Measurements from ENCODE around the gene CANX. TPM values are rescaled to one million over a fixed set of nuclear protein-coding genes. Genes with fewer than 3 reads are reported as not detected.

Gene CANX
- total RNA-seq, 1 experiment from 2014 or later = 224 TPM

- H3K79me2 ChIP-seq (ENCODE audit: low read length) = peaks cover 90% of the 10 kb centered on the region
- no peak overlapping the region for H3K4me3 ChIP-seq (ENCODE audit: low read length)
- no peak overlapping the region for H3K9ac ChIP-seq (ENCODE audit: low read length)
- H3K27me3 ChIP-seq (ENCODE audit: low read length) = no peaks in the 10 kb centered on the region
- no peaks in the 10 kb centered on the region for H3K36me3 ChIP-seq (ENCODE audit: insufficient read depth, low read length)
- no peak for DNase-seq
- H3K4me1 ChIP-seq (ENCODE audit: low read length) = peaks cover 15% of the 10 kb centered on the region
- no peak overlapping the region for H3K4me2 ChIP-seq (ENCODE audit: low read depth, low read length, poor library complexity, severe bottlenecking)
- no peak overlapping the region for H3K27ac ChIP-seq (ENCODE audit: low read length)
- H2AFZ ChIP-seq (ENCODE audit: low read length) = no peak overlapping the region
- H3K9me2 ChIP-seq (replicated peaks; ENCODE audit: insufficient read depth, low read length) = no peaks in the 10 kb centered on the region
- H4K20me1 ChIP-seq (ENCODE audit: insufficient read depth, low read depth, low read length) = 0 out of 2 replicates have a peak, but pooled peaks cover 17% of the 10 kb centered on the region
- H3K9me3 ChIP-seq (ENCODE audit: low read length) = no peaks in the 10 kb centered on the region
Observed at GRCh38 chr5:179753971-179754370, 55.2 kb downstream of the CANX start.

- H3K9me2 ChIP-seq (replicated peaks; ENCODE audit: insufficient read depth, low read length) = no peaks in the 10 kb centered on the region
- no peak for DNase-seq
- peaks cover 25% of the 10 kb centered on the region for H3K4me1 ChIP-seq (ENCODE audit: low read length)
- H3K4me2 ChIP-seq (ENCODE audit: low read depth, low read length, poor library complexity, severe bottlenecking) = no peak overlapping the region
- H3K27ac ChIP-seq (ENCODE audit: low read length) = no peak overlapping the region
- H3K4me3 ChIP-seq (ENCODE audit: low read length) = no peak overlapping the region
- no peak overlapping the region for H2AFZ ChIP-seq (ENCODE audit: low read length)
- H3K9ac ChIP-seq (ENCODE audit: low read length) = no peak overlapping the region
- H3K36me3 ChIP-seq (ENCODE audit: insufficient read depth, low read length) = no peaks in the 10 kb centered on the region
- no peaks in the 10 kb centered on the region for H3K27me3 ChIP-seq (ENCODE audit: low read length)
- no peaks in the 10 kb centered on the region for H3K9me3 ChIP-seq (ENCODE audit: low read length)
- H3K79me2 ChIP-seq (ENCODE audit: low read length) = peaks cover 90% of the 10 kb centered on the region
- H4K20me1 ChIP-seq (ENCODE audit: insufficient read depth, low read depth, low read length) = 0 out of 2 replicates have a peak, but pooled peaks cover 17% of the 10 kb centered on the region
Observed at GRCh38 chr5:179755022-179755421, 56.3 kb downstream of the CANX start.

GRCh38 chr5:179758955-179759354, 60.2 kb downstream of the CANX start:
- Histone ChIP-seq H3K9me3 (ENCODE audit: low read length) (no peaks in the 10 kb centered on the region), H4K20me1 (ENCODE audit: insufficient read depth, low read depth, low read length) (peaks cover 20% of the 10 kb centered on the region)
- no peak for DNase-seq

GRCh38 chr5:179759581-179760551, 61.1 kb downstream of the CANX start:
- Histone ChIP-seq H3K4me1 (ENCODE audit: low read length) (peaks cover 39% of the 10 kb centered on the region), H3K9me3 (ENCODE audit: low read length) (no peaks in the 10 kb centered on the region), H2AFZ (ENCODE audit: low read length) (no peak overlapping the region), H3K36me3 (ENCODE audit: insufficient read depth, low read length) (no peaks in the 10 kb centered on the region), H3K9me2 (replicated peaks; ENCODE audit: insufficient read depth, low read length) (no peaks in the 10 kb centered on the region), H3K4me2 (ENCODE audit: low read depth, low read length, poor library complexity, severe bottlenecking) (no peak overlapping the region), H3K79me2 (ENCODE audit: low read length) (peaks cover 86% of the 10 kb centered on the region), H3K9ac (ENCODE audit: low read length) (no peak overlapping the region), H3K27ac (ENCODE audit: low read length) (0 out of 2 replicates have a peak overlapping the region, but pooled peaks have one; percentile 23), H3K27me3 (ENCODE audit: low read length) (no peaks in the 10 kb centered on the region), H3K4me3 (ENCODE audit: low read length) (no peak overlapping the region), H4K20me1 (ENCODE audit: insufficient read depth, low read depth, low read length) (peaks cover 21% of the 10 kb centered on the region)
- DNase-seq = no peak

More at GRCh38 chr5:179758955-179759354, 60.2 kb downstream of the CANX start:
- no peak overlapping the region for H3K4me2 ChIP-seq (ENCODE audit: low read depth, low read length, poor library complexity, severe bottlenecking)
- H2AFZ ChIP-seq (ENCODE audit: low read length) = no peak overlapping the region
- no peak overlapping the region for H3K4me3 ChIP-seq (ENCODE audit: low read length)
- no peaks in the 10 kb centered on the region for H3K27me3 ChIP-seq (ENCODE audit: low read length)
- peaks cover 91% of the 10 kb centered on the region for H3K79me2 ChIP-seq (ENCODE audit: low read length)
- no peaks in the 10 kb centered on the region for H3K9me2 ChIP-seq (replicated peaks; ENCODE audit: insufficient read depth, low read length)
- no peaks in the 10 kb centered on the region for H3K36me3 ChIP-seq (ENCODE audit: insufficient read depth, low read length)
- no peak overlapping the region for H3K27ac ChIP-seq (ENCODE audit: low read length)
- H3K4me1 ChIP-seq (ENCODE audit: low read length) = peaks cover 48% of the 10 kb centered on the region
- no peak overlapping the region for H3K9ac ChIP-seq (ENCODE audit: low read length)

GRCh38 chr5:179762079-179762780, 63.5 kb downstream of the CANX start:
- peak; percentile 83 for DNase-seq
- Histone ChIP-seq H3K9me2 (replicated peaks; ENCODE audit: insufficient read depth, low read length) (no peaks in the 10 kb centered on the region), H3K9me3 (ENCODE audit: low read length) (no peaks in the 10 kb centered on the region), H3K27me3 (ENCODE audit: low read length) (no peaks in the 10 kb centered on the region), H3K4me1 (ENCODE audit: low read length) (peaks cover 37% of the 10 kb centered on the region), H2AFZ (ENCODE audit: low read length) (no peak overlapping the region), H3K4me3 (ENCODE audit: low read length) (no peak overlapping the region), H4K20me1 (ENCODE audit: insufficient read depth, low read depth, low read length) (peaks cover 15% of the 10 kb centered on the region), H3K79me2 (ENCODE audit: low read length) (peaks cover 89% of the 10 kb centered on the region), H3K9ac (ENCODE audit: low read length) (peak overlapping the region; percentile 44; the same call in 1 of the 2 replicates), H3K27ac (ENCODE audit: low read length) (peak overlapping the region; percentile 56), H3K4me2 (ENCODE audit: low read depth, low read length, poor library complexity, severe bottlenecking) (peak overlapping the region; percentile 35), H3K36me3 (ENCODE audit: insufficient read depth, low read length) (peaks cover 7% of the 10 kb centered on the region; the same call in 1 of the 2 replicates)

- no peaks in the 10 kb centered on the region for H3K9me3 ChIP-seq (ENCODE audit: low read length)
- no peak overlapping the region for H2AFZ ChIP-seq (ENCODE audit: low read length)
- H3K4me2 ChIP-seq (ENCODE audit: low read depth, low read length, poor library complexity, severe bottlenecking) = peak overlapping the region; percentile 24
- no peaks in the 10 kb centered on the region for H3K27me3 ChIP-seq (ENCODE audit: low read length)
- no peaks in the 10 kb centered on the region for H3K9me2 ChIP-seq (replicated peaks; ENCODE audit: insufficient read depth, low read length)
- peaks cover 89% of the 10 kb centered on the region for H3K79me2 ChIP-seq (ENCODE audit: low read length)
- DNase-seq = no peak
- H3K27ac ChIP-seq (ENCODE audit: low read length) = peak overlapping the region; percentile 56
- H3K36me3 ChIP-seq (ENCODE audit: insufficient read depth, low read length) = peaks cover 9% of the 10 kb centered on the region; the same call in 1 of the 2 replicates
- peak overlapping the region; percentile 23; the same call in 1 of the 2 replicates for H3K9ac ChIP-seq (ENCODE audit: low read length)
- H3K4me1 ChIP-seq (ENCODE audit: low read length) = peaks cover 37% of the 10 kb centered on the region
- peaks cover 15% of the 10 kb centered on the region for H4K20me1 ChIP-seq (ENCODE audit: insufficient read depth, low read depth, low read length)
- H3K4me3 ChIP-seq (ENCODE audit: low read length) = no peak overlapping the region
Observed at GRCh38 chr5:179762781-179763176, 64.0 kb downstream of the CANX start.

GRCh38 chr5:179763215-179763945, 64.6 kb downstream of the CANX start:
- Histone ChIP-seq H3K9me2 (replicated peaks; ENCODE audit: insufficient read depth, low read length) (no peaks in the 10 kb centered on the region), H3K27ac (ENCODE audit: low read length) (no peak overlapping the region), H3K27me3 (ENCODE audit: low read length) (no peaks in the 10 kb centered on the region), H3K36me3 (ENCODE audit: insufficient read depth, low read length) (peaks cover 11% of the 10 kb centered on the region; the same call in 1 of the 2 replicates), H3K4me1 (ENCODE audit: low read length) (peaks cover 37% of the 10 kb centered on the region), H4K20me1 (ENCODE audit: insufficient read depth, low read depth, low read length) (peaks cover 16% of the 10 kb centered on the region), H3K9ac (ENCODE audit: low read length) (no peak overlapping the region), H3K79me2 (ENCODE audit: low read length) (peaks cover 87% of the 10 kb centered on the region), H3K4me2 (ENCODE audit: low read depth, low read length, poor library complexity, severe bottlenecking) (no peak overlapping the region), H2AFZ (ENCODE audit: low read length) (no peak overlapping the region), H3K4me3 (ENCODE audit: low read length) (no peak overlapping the region), H3K9me3 (ENCODE audit: low read length) (no peaks in the 10 kb centered on the region)
- peak; percentile 82 for DNase-seq
